ENCODE data around the gene TENM4.

Gene TENM4

GRCh38 chr11:79383874-79384273 is 57.0 kb downstream of the TENM4 start:
- DNase-seq: no peak

GRCh38 chr11:79382301-79383050 is 58.4 kb downstream of the TENM4 start:
- DNase-seq: no peak

GRCh38 chr11:79381036-79381435 is 59.8 kb downstream of the TENM4 start:
- DNase-seq: no peak

- no peak for DNase-seq
Measured at GRCh38 chr11:79377406-79377805, 63.4 kb downstream of the TENM4 start.

- no peak for DNase-seq
Measured at GRCh38 chr11:79375818-79376550, 64.8 kb downstream of the TENM4 start.

- no peak for DNase-seq
Measured at GRCh38 chr11:79374727-79375126, 66.1 kb downstream of the TENM4 start.

GRCh38 chr11:79371724-79372123 is 69.1 kb downstream of the TENM4 start:
- DNase-seq: no peak

GRCh38 chr11:79371152-79371551 is 69.7 kb downstream of the TENM4 start:
- no peak for DNase-seq

- DNase-seq: no peak
Measured at GRCh38 chr11:79369055-79369454, 71.8 kb downstream of the TENM4 start.

- DNase-seq: no peak
Measured at GRCh38 chr11:79367844-79368243, 73.0 kb downstream of the TENM4 start.

- DNase-seq: no peak
Measured at GRCh38 chr11:79366218-79366617, 74.6 kb downstream of the TENM4 start.

GRCh38 chr11:79363861-79364378 is 76.9 kb downstream of the TENM4 start:
- no peak for DNase-seq

GRCh38 chr11:79363256-79363655 is 77.6 kb downstream of the TENM4 start:
- DNase-seq: no peak

GRCh38 chr11:79362821-79363220 is 78.0 kb downstream of the TENM4 start:
- no peak for DNase-seq

- no peak for DNase-seq
Measured at GRCh38 chr11:79362206-79362757, 78.5 kb downstream of the TENM4 start.

- DNase-seq: no peak
Measured at GRCh38 chr11:79358258-79358657, 82.6 kb downstream of the TENM4 start.

- DNase-seq: no peak
Measured at GRCh38 chr11:79353706-79354105, 87.1 kb downstream of the TENM4 start.

GRCh38 chr11:79352349-79352703 is 88.5 kb downstream of the TENM4 start:
- no peak for DNase-seq

GRCh38 chr11:79348976-79349682 is 91.7 kb downstream of the TENM4 start:
- no peak for DNase-seq

GRCh38 chr11:79346021-79346420 is 94.8 kb downstream of the TENM4 start:
- no peak for DNase-seq

GRCh38 chr11:79344753-79345294 is 96.0 kb downstream of the TENM4 start:
- no peak for DNase-seq

- no peak for DNase-seq
Measured at GRCh38 chr11:79342686-79343085, 98.1 kb downstream of the TENM4 start.

GRCh38 chr11:79342236-79342635 is 98.6 kb downstream of the TENM4 start:
- DNase-seq: no peak
